ENCODE measurements around the gene IL1B.

Gene IL1B

GRCh38 chr2:112849956-112850355, 13.4 kb upstream of the IL1B start:
- no peak for DNase-seq (ENCODE audit: low read depth, low spot score)
- peaks cover 10% of the 10 kb centered on the region for H3K4me1 ChIP-seq (ENCODE audit: insufficient read depth, insufficient read length)
- H3K4me3 ChIP-seq (ENCODE audit: insufficient read length, low read depth), result no peak overlapping the region
- H3K36me3 ChIP-seq (ENCODE audit: insufficient read depth, insufficient read length, low read length), result no peaks in the 10 kb centered on the region
- no peaks in the 10 kb centered on the region for H3K27me3 ChIP-seq (ENCODE audit: insufficient read depth, insufficient read length)
- peaks cover 3% of the 10 kb centered on the region; the same call in 1 of the 2 replicates for H3K9me3 ChIP-seq (ENCODE audit: insufficient read depth, low read length)
- no peak for TF ChIP-seq ZNF274 (IDR thresholded peaks at IDR 0.05; ENCODE audit: low read depth, low read length)
- no peak for TF ChIP-seq SUZ12 (IDR thresholded peaks at IDR 0.05; ENCODE audit: extremely low read depth, insufficient read depth, insufficient read length)
- TF ChIP-seq YY1 (IDR thresholded peaks at IDR 0.05; ENCODE audit: insufficient read depth, insufficient read length), result no peak
- peak overlapping the region; percentile 47 for H3K9ac ChIP-seq (ENCODE audit: insufficient read length, low read depth)

DNA sequence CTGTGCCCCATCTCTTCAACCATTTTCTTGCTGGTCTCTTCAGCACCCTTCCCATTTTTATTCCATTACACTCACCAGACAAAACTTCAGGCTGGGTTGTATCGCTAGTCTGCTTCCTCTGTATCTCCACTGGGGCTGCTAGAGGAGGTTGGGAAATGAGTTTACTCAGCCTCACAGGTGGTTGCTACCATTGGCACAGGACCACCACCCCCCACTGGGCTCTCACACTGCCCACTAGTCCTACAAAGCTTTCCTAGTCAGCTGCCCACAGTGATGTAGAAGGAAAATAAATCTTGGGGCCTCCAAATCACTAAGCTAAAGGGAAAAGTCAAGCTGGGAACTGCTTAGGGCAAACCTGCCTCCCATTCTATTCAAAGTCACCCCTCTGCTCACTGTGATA, 12.3 kb upstream of the IL1B start:
- TF ChIP-seq SUZ12 (IDR thresholded peaks at IDR 0.05; ENCODE audit: extremely low read depth, insufficient read depth, insufficient read length), result no peak
- TF ChIP-seq YY1 (IDR thresholded peaks at IDR 0.05; ENCODE audit: insufficient read depth, insufficient read length), result no peak
- no peak for TF ChIP-seq ZNF274 (IDR thresholded peaks at IDR 0.05; ENCODE audit: low read depth, low read length)
- Histone ChIP-seq H3K9me3 (ENCODE audit: insufficient read depth, low read length) (no peaks in the 10 kb centered on the region), H3K4me3 (ENCODE audit: insufficient read length, low read depth) (no peak overlapping the region), H3K4me1 (ENCODE audit: insufficient read depth, insufficient read length) (peaks cover 10% of the 10 kb centered on the region), H3K27me3 (ENCODE audit: insufficient read depth, insufficient read length) (no peaks in the 10 kb centered on the region), H3K9ac (ENCODE audit: insufficient read length, low read depth) (no peak overlapping the region), H3K36me3 (ENCODE audit: insufficient read depth, insufficient read length, low read length) (no peaks in the 10 kb centered on the region)
- DNase-seq (ENCODE audit: low read depth, low spot score), result no peak

DNA sequence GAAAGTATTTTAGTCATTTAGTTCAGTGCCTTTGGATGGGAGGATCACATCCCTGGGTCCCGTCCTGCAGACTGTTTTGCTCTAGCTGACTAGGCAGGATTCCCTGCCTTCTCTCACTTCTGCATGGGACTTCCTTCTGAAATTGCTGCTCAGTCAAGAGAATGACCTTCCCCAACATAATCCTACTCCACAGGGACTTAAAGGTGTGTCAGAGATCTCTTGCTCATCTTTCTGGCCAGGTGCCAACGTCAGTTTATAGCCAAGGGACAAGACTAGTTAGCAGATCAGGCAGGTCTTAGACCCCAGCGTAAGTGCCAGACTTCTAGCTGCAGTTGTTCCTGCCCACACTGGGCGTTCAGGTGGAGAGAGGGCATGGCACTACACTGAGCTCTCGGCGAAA, 9.5 kb upstream of the IL1B start:
- H3K9ac ChIP-seq (ENCODE audit: insufficient read length, low read depth), result no peak overlapping the region
- no peaks in the 10 kb centered on the region for H3K27me3 ChIP-seq (ENCODE audit: insufficient read depth, insufficient read length)
- no peaks in the 10 kb centered on the region for H3K9me3 ChIP-seq (ENCODE audit: insufficient read depth, low read length)
- peaks cover 10% of the 10 kb centered on the region for H3K4me1 ChIP-seq (ENCODE audit: insufficient read depth, insufficient read length)
- DNase-seq (ENCODE audit: low read depth, low spot score), result no peak
- H3K36me3 ChIP-seq (ENCODE audit: insufficient read depth, insufficient read length, low read length), result no peaks in the 10 kb centered on the region
- TF ChIP-seq YY1 (IDR thresholded peaks at IDR 0.05; ENCODE audit: insufficient read depth, insufficient read length) (no peak), ZNF274 (IDR thresholded peaks at IDR 0.05; ENCODE audit: low read depth, low read length) (no peak), SUZ12 (IDR thresholded peaks at IDR 0.05; ENCODE audit: extremely low read depth, insufficient read depth, insufficient read length) (no peak)
- H3K4me3 ChIP-seq (ENCODE audit: insufficient read length, low read depth), result no peak overlapping the region

DNA sequence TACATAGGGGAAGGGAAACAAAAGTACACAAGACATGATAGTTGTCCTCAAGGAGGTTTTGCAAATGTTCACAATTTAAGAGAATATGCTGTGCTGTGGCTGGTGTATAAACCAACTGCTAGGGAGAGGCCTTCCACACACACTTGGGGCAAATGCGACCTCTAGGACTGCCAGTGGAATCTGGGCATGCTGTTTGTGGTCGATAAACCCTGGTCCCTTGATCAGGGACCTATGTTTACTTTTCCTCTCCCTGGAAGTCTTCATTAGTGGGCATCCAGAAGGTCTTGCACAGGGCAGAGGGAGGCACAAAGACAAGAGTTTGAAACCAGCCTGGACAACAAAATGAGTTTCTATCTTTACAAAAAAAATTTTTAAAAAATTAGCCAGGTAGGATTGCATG, 7.3 kb upstream of the IL1B start:
- TF ChIP-seq ZNF274 (IDR thresholded peaks at IDR 0.05; ENCODE audit: low read depth, low read length) (no peak), SUZ12 (IDR thresholded peaks at IDR 0.05; ENCODE audit: extremely low read depth, insufficient read depth, insufficient read length) (no peak), YY1 (IDR thresholded peaks at IDR 0.05; ENCODE audit: insufficient read depth, insufficient read length) (no peak)
- H3K9me3 ChIP-seq (ENCODE audit: insufficient read depth, low read length), result no peaks in the 10 kb centered on the region
- H3K4me1 ChIP-seq (ENCODE audit: insufficient read depth, insufficient read length), result peaks cover 5% of the 10 kb centered on the region

GRCh38 chr2:112843288-112843687, 6.7 kb upstream of the IL1B start:
- no peak for DNase-seq (ENCODE audit: low read depth, low spot score)
- no peaks in the 10 kb centered on the region for H3K36me3 ChIP-seq (ENCODE audit: insufficient read depth, insufficient read length, low read length)
- peaks cover 3% of the 10 kb centered on the region for H3K4me1 ChIP-seq (ENCODE audit: insufficient read depth, insufficient read length)
- H3K4me3 ChIP-seq (ENCODE audit: insufficient read length, low read depth), result no peak overlapping the region
- no peak overlapping the region for H3K9ac ChIP-seq (ENCODE audit: insufficient read length, low read depth)
- no peaks in the 10 kb centered on the region for H3K27me3 ChIP-seq (ENCODE audit: insufficient read depth, insufficient read length)
- no peak for TF ChIP-seq YY1 (IDR thresholded peaks at IDR 0.05; ENCODE audit: insufficient read depth, insufficient read length)
- TF ChIP-seq ZNF274 (IDR thresholded peaks at IDR 0.05; ENCODE audit: low read depth, low read length), result no peak
- TF ChIP-seq SUZ12 (IDR thresholded peaks at IDR 0.05; ENCODE audit: extremely low read depth, insufficient read depth, insufficient read length), result no peak
- H3K9me3 ChIP-seq (ENCODE audit: insufficient read depth, low read length), result no peaks in the 10 kb centered on the region

More for the DNA sequence above, 7.3 kb upstream of the IL1B start:
- Histone ChIP-seq H3K4me3 (ENCODE audit: insufficient read length, low read depth) (no peak overlapping the region), H3K27me3 (ENCODE audit: insufficient read depth, insufficient read length) (no peaks in the 10 kb centered on the region), H3K9ac (ENCODE audit: insufficient read length, low read depth) (no peak overlapping the region), H3K36me3 (ENCODE audit: insufficient read depth, insufficient read length, low read length) (no peaks in the 10 kb centered on the region)
- DNase-seq (ENCODE audit: low read depth, low spot score), result no peak

DNA sequence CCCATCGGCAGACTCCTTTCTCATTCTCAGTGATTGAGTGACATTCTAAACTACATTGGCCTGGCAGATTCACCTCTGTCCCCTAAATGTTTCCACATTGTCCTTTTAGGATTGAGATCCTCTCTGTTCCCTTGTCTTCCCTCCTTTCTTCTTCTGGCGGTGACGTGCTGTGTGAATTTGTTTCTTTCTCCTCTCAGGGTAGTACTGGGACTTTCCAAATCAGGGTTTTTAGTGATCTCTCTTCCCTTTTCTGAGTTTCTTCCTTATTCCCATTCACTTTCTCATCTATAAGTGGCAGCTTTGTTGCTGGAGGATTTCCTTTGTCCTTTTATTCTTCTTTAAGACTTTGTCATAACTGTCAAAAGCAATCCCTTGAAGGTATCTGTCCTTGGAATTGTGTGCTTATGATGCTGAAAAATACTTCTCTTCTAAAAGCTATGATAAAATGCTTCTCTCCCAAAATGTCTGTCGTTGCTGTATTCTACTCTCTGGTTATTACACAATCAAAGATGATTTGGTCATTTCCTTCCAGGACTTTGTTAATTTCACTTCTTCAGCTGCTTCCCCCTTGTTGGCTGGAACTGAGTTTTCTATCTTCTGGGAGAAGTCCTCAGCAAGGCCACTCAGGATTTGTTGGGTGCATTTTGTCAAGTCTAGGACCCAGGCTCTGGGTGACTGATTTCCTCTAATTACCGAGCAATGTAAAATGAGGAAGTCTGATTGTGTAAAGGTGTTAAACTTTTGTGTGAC, 4.9 kb upstream of the IL1B start:
- no peaks in the 10 kb centered on the region for H3K27me3 ChIP-seq (ENCODE audit: insufficient read depth, insufficient read length)
- no peak overlapping the region for H3K9ac ChIP-seq (ENCODE audit: insufficient read length, low read depth)
- TF ChIP-seq ZNF274 (IDR thresholded peaks at IDR 0.05; ENCODE audit: low read depth, low read length) (no peak), YY1 (IDR thresholded peaks at IDR 0.05; ENCODE audit: insufficient read depth, insufficient read length) (no peak), SUZ12 (IDR thresholded peaks at IDR 0.05; ENCODE audit: extremely low read depth, insufficient read depth, insufficient read length) (no peak)
- DNase-seq (ENCODE audit: low read depth, low spot score), result no peak
- H3K4me3 ChIP-seq (ENCODE audit: insufficient read length, low read depth), result no peak overlapping the region
- no peaks in the 10 kb centered on the region for H3K4me1 ChIP-seq (ENCODE audit: insufficient read depth, insufficient read length)
- no peaks in the 10 kb centered on the region for H3K36me3 ChIP-seq (ENCODE audit: insufficient read depth, insufficient read length, low read length)
- no peaks in the 10 kb centered on the region for H3K9me3 ChIP-seq (ENCODE audit: insufficient read depth, low read length)

- Histone ChIP-seq H3K9me3 (ENCODE audit: insufficient read depth, low read length) (no peaks in the 10 kb centered on the region), H3K4me3 (ENCODE audit: insufficient read length, low read depth) (no peak overlapping the region), H3K4me1 (ENCODE audit: insufficient read depth, insufficient read length) (no peaks in the 10 kb centered on the region), H3K9ac (ENCODE audit: insufficient read length, low read depth) (no peak overlapping the region), H3K27me3 (ENCODE audit: insufficient read depth, insufficient read length) (no peaks in the 10 kb centered on the region), H3K36me3 (ENCODE audit: insufficient read depth, insufficient read length, low read length) (no peaks in the 10 kb centered on the region)
- TF ChIP-seq SUZ12 (IDR thresholded peaks at IDR 0.05; ENCODE audit: extremely low read depth, insufficient read depth, insufficient read length), result no peak
- TF ChIP-seq ZNF274 (IDR thresholded peaks at IDR 0.05; ENCODE audit: low read depth, low read length), result no peak
- TF ChIP-seq YY1 (IDR thresholded peaks at IDR 0.05; ENCODE audit: insufficient read depth, insufficient read length), result no peak
- DNase-seq (ENCODE audit: low read depth, low spot score), result no peak
Observed at GRCh38 chr2:112840068-112840445, 3.5 kb upstream of the IL1B start.
